ENCODE data around the gene NPLOC4. TPM values are rescaled to one million over a fixed set of nuclear protein-coding genes. Genes with fewer than 3 reads are reported as not detected.

The NPLOC4 gene
- total and polyA plus RNA-seq, 9 of the 15 experiments (the other 6 are each of a cell fraction or from before 2014, with no cell fraction given): 1.5 to 116 (median 64.5) TPM

DNA sequence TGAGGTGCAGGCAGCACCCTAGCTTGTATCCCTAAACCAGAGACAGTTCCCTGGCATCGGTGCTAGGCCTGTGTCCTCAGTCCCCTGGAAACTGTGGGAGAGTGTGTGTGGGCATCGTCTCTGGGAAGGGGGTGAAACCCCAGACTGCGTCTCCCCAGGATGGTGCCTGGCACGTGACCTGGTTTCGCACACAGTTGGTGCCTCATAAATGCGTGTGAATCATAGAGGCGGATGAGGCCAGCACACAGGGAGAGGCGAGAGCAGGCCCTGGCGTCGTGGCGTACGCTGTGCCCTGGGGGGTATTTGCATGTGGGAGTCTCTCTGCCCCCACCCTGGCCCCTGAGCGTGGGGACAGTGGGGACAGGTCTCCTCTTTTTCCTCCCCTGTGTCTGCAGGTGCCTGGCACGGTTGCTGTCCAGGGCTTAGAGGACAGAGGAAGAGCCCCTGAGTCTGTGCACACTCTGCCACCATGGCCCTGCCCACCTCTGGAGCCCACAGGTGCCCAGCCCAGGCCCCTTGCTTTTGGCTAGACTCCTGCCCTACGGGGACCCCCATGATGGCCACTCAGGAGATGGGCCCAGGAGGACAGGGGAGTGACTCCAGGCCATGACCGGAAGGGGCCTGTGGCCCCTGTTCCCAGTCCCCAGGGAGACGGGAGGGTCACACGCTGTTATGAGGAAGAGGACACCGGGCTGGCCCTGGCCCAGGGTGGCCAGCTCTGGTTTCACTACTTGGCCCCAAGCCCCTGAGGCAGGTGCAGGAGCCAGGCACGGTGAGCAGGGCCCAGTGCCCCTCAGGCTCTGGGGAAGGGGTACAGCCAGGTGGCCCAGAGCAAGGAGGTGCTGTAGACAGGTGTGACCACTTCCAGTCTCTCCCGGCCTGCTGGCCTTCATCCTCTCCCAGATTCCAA, 110.0 kb downstream of the NPLOC4 start:
- ATAC-seq (no peak), DNase-seq (ENCODE audit: extremely low read depth in 1 of 4, low spot score in 3 of 4) (no peak), FAIRE-seq (no peak)
- peaks cover 0 to 68% of the 10 kb centered on the region in 2 experiments; a peak in 2 of 5 replicates for H3K4me1 ChIP-seq (replicated peaks in 1 of 2; ENCODE audit: control insufficient read depth in 2 of 2, insufficient read depth in 2 of 2, low read length in 2 of 2)
- H3K4me2 ChIP-seq (ENCODE audit: insufficient read depth, low read length): no peak overlapping the region
- BruUV-seq (replicated peaks): no TSS peak
- H3K27me3 ChIP-seq (ENCODE audit: control insufficient read depth in 2 of 2, insufficient read depth in 2 of 2, low read length in 2 of 2): peaks cover 0 to 38% of the 10 kb centered on the region in 2 experiments; a peak in 3 of 5 replicates
- H3K9me1 ChIP-seq (ENCODE audit: control insufficient read depth, insufficient read depth, low read length): no peaks in the 10 kb centered on the region
- no peaks in the 10 kb centered on the region for H3K79me2 ChIP-seq (ENCODE audit: control insufficient read depth, insufficient read depth, low read length)
- in situ Hi-C loops (cut with MboI): no loop called here
- H3K9me3 ChIP-seq (replicated peaks; ENCODE audit: control insufficient read depth, insufficient read depth, low read depth, low read length): 0 out of 2 replicates have a peak, but pooled peaks cover 2% of the 10 kb centered on the region
- peak; percentile 57 for TF ChIP-seq BHLHE40 (IDR thresholded peaks at IDR 0.05; ENCODE audit: low read length)
- no peak for TF ChIP-seq KAT2B (IDR thresholded peaks at IDR 0.05; ENCODE audit: low read depth, low read length)
- TF ChIP-seq ZKSCAN8 (CRISPR knock-in tag; IDR thresholded peaks at IDR 0.05): peak; percentile 86; the same call in 1 of the 2 replicates
- TF ChIP-seq RBFOX2 (IDR thresholded peaks at IDR 0.05; ENCODE audit: low read depth, low read length): no peak
- no peak for TF ChIP-seq HSF4 (CRISPR knock-in tag; IDR thresholded peaks at IDR 0.05; ENCODE audit: borderline replicate concordance)
- TF ChIP-seq RBM22 (IDR thresholded peaks at IDR 0.05; ENCODE audit: low read depth, low read length, poor library complexity, severe bottlenecking): no peak
- TF ChIP-seq EHMT2 (IDR thresholded peaks at IDR 0.05): no peak
- no peak overlapping the region for H2AFZ ChIP-seq (ENCODE audit: low read depth, low read length)
- H3K36me3 ChIP-seq (ENCODE audit: control insufficient read depth, insufficient read depth, low read length): no peaks in the 10 kb centered on the region
- intact Hi-C loops (cut with micrococcal nuclease): no loop called here
- 52% methylated on average over 16 of the region's 21 CpGs for WGBS (ENCODE audit: insufficient coverage, low coverage, missing lambda C conversion rate)
- no peaks in the 10 kb centered on the region for H4K20me1 ChIP-seq (replicated peaks; ENCODE audit: control insufficient read depth, insufficient read depth, low read length)
- CTCF ChIA-PET (ENCODE audit: low intra/inter-chr PET ratio): no interaction called here
- POLR2A ChIA-PET: interaction anchor here (0.5 to 1.2 kb wide), 3 partner anchors 12 to 395 kb away, joined by 3 read pairs; partner anchors contain the start of gene ACTG1
- H3K9ac ChIP-seq (ENCODE audit: insufficient read depth in 1 of 2, low read depth in 2 of 2, low read length in 2 of 2): peak overlapping the region in 1 of 2 experiments; percentile 78; a peak in 2 of 4 replicates
- no peak overlapping the region for H3K27ac ChIP-seq (ENCODE audit: extremely low read depth, low read depth, low read length)
- H3K4me3 ChIP-seq: no peak overlapping the region

All from K562 (cell line).